Measurements from ENCODE around the gene YPEL2.
A peak's percentile ranks its signal among the peaks of the same experiment; 100 is the strongest.

Gene YPEL2

DNA sequence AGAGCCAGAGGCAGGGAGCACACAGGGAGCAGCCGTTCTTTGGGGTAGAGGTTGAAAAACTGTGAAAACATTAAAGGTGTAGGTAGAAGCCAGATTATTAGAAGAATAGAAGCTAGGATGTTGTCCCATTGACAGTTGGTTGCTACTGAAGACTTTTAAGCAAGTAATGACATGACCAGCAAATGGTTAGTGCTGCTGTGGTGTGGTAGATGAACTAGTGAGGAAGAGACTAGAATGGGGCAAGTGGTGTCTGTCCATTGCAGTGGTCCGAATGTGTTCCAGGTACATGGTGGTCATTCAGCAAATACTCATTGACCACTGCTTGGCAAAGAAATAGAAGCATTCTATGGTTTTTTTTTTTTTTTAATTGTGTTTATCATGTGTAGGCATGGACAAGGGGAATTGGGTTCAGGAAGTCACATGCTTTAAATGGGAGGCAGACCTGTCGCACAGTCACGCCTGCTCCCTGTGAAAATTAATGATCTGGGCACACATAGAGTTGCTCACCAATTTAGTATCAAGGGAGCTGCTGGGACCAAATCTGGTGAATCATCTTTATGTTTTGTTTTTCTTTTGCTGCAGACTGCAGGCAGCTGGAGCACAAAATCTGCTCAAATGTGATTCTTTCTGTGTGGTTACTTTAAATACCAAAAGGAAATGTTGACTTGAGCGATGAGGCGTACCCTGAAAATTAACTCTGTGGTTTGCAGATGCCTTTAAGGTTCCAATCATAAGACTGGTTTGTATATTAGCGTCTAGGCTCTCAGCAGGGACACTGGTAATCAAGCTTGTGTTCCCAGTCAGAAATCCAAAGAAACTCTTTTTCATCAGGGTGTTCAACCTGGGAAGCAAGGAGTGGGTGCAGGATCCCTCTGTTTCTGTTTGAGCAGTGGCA lies 30.7 kb downstream of the YPEL2 start:
- DNase-seq: no peak

DNA sequence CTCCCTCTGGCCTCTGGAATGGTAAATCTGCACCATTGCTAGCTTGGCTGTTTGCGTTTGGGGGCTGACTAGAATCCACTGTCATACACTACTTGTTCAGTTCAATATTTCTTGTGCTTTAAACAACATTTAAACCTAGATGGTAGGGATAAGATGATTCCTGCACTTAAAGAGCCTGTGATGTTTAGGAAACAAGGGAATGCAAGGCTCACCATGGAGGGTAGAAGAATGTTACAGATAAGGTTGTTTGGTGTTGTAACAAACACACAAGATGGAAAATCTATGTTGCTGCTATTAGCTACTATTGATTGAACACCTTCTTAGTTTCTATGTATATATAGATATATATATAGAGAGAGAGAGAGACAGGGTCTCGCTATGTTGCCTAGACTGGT lies 31.4 kb downstream of the YPEL2 start:
- DNase-seq: no peak

DNA sequence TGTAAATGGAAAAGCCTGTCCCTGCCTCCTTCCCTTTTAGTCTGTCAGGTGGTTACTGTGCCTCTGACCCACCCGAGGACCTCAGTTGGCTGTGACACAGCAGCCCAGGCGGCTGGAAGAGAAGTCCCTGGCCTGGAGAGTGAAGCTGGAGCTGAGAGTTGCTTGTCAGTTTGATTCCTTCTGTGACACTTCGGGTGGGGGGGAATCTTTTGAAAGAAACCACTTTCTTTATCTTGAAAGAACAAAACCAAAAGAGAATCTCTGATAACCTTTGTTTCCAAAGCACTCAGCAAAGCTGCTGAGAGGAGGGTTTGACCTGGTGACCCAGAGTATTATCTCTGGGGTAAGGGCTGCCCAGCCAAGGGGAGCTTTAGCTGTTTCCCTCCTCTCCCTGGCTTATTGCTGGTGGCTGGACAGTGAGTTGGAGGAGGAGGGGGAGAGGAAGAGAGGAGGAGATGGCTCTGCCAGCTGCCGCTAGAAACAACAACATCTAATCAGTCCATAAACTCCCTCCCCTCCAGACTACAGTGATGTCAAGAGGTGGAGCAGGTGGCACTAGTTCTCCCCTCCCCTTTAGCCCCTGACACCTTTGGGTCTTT lies 34.0 kb downstream of the YPEL2 start:
- DNase-seq: peak; percentile 82

DNA sequence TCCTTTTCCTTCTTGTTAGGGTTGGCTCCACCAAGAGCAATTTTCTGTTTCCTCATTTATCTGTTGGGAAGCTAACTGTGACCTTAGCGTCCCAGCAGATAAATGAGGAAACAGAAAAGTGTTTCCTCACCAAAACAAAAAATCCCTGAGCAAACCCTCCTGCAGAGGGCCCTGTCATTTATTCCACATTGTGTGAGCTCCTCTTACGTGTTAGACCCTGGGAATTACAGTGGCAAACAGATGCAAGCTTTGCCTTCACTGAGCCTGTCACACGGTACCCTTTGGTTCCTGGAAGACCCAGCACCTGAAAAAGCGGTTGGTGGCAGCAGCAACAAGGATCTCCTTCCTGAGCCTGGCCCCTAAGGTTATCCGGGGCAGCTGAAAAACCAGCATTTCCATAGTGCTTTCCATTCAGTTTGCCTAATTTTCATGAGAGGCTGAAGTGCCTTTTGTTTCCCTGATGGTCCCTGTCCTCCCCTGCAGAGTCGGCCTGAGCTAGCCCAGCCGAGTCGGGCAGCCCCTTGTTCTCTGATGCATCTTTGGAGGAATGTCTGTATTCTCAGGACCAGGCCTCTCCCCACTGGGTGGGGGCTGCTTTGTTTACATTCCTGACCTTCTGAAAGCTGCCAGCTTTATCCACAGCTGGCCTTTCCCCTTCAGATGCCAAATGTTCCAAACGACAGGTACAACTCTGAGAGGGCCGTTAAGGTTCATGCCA lies 34.7 kb downstream of the YPEL2 start:
- peak; percentile 99 for DNase-seq

DNA sequence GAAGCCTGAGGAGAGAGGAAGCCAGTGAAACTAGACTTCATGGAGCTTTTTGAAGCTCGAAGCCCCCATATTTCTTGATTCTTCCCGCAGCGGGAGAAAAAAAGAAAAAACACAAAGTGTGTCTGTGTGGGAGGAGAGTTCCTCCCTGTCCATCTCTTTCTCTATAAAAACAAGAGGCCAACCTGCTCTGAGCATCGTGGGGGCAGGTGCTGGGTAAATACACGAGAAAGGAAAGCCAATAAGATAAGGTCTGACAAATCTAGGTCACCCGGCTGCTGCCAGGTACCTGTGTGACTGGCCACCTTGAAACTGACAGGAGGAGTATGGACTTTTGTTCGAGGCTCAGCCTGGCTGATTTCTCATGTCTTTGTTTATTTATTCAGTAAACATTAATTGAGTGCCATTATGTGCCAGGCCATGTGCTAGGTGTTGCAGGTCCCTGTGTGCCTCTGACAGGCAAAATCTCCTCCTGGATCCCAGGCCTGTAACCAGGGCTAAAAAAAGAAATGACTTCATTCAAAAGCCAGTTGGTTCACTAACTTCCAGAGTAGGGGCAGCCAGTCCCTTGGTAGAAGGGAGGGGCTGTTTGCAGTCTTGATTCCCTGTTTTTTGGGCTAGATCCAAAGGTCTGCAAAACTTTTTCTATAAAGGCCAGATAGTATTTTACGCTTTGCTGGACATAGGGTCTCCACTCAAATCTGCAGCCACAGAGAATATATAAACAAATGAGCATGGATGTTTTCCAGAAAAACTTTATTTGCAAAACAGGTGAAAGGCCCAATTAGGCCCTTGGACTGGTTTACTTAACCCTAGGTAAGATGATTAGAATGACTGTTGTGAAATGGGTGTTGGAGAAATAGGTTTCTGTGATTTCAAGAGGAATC lies 35.6 kb downstream of the YPEL2 start:
- peak; percentile 88 for DNase-seq

DNA sequence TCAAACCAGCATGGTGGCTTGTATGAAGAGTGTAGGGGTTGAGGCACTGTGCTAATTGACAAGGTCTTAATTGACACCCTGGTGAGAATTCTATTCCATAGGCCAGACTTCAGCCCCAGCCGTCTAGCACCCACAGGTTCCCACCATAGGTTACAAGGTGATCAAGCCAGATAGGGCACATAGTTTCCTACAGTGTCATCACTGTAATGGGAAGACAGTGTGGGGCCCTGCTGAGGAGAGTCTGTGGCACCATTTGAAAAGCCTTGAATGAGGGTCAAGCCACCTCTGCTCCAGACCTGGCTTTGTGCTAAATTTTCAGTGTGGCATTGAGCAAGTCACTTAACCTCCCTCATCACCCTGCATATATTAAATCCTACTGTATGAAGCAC lies 36.2 kb downstream of the YPEL2 start:
- peak; percentile 93 for DNase-seq

DNA sequence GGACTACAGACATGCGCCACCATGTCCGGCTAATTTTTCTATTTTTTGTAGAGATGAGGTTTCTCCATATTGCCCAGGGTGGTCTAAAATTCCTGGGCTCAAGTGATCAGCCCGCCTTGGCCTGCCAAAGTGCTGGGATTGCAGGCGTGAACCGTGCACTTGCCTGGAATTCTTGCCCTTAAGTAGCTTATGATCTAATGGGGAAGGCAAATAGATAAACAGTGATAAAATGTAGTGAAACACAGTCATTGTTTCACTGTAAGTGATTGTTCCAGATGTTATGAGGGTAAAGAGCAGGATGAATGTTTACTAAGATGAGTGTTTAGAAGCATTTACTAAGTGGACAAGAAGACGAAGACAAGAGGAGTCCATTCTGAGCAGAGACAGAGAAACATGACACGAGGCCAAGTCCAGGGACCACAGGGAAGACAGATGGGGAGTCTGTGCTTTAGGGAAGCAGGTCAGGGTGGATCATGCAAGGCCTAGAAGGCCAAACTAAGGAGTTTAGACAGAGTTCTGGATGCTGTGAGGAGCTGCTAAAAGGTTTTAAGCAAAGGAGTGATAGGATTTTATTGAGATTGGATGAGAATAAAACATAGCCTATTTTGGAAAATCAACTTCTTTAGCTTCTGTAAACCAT lies 36.9 kb downstream of the YPEL2 start:
- DNase-seq: no peak

DNA sequence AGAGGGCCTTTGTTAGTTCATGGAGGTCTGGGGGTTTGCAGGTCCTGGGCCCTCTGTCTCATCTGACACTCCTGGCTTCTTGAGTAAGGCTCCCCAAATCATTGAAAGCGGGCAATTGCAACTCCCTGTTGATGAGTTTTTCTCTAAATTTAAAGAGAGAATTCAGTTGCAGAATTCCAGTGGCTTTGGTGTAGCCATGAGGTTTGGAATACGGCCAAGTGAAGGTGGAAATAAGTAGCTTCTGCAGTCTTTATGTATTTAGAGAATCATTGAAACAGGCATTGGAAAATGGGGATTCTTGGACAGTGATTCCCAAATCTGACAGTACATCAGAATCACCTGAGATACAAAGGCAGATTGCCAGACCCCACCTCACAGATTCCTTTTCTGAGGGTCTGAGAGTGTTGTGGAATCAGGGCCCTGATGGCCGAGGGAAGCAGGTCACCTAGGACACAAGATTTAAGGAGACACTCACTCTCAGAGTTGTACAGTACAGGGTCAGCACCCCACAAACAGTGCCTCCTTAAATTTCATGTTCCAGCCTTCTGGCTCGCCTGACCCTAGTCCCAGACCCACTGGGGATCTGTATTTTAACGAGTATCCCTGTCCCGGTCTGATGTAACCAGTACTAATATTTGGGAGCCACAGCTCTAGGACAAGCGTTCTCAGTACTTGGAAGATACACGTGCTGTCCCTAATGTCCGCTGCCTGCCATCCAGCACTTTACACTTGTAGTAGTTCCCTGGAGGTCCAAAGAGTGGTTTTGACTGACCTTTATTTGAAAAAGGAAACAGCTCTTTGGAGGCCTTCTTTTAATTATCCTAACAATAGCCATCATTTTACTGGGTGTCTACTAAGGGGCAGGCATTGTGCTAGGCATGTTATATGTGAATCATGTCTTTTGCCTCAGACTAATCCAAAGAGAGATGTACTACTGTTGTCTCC lies 37.8 kb downstream of the YPEL2 start:
- no peak for DNase-seq

DNA sequence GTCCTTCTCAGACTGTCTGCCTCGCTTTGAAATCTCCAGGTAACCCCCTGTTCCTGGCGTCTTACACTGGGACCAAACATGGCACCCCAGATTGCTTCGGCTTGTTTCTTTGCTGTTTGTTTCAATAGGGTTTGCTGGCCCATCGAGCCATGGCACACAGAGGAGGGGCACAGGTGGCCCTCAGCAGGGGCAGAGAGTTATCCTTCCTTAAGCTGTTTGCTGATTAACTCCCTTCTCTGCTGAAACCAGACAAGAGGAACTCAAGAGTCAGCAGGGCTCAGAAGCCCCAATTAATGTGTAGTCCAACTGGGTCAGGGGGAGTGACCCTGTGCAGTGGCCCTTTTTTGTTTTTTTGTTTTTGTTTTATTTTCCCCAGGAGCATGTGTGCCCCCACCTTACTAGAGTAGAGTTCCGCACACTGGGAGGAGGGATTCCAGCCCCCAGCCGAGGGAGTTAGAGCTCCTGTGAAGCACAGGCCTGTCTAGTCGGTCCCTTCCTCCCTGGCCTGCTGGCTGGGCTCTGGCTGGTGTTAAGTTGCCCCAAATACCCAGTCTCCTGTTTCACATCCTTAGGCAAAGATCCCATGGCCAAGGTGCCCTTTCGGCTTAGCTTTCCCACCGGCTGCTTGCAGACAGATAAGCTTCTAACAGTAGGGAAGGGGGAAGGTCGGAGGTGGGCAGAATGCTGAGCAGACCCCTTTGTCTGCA lies 39.3 kb downstream of the YPEL2 start:
- DNase-seq: peak; percentile 76

DNA sequence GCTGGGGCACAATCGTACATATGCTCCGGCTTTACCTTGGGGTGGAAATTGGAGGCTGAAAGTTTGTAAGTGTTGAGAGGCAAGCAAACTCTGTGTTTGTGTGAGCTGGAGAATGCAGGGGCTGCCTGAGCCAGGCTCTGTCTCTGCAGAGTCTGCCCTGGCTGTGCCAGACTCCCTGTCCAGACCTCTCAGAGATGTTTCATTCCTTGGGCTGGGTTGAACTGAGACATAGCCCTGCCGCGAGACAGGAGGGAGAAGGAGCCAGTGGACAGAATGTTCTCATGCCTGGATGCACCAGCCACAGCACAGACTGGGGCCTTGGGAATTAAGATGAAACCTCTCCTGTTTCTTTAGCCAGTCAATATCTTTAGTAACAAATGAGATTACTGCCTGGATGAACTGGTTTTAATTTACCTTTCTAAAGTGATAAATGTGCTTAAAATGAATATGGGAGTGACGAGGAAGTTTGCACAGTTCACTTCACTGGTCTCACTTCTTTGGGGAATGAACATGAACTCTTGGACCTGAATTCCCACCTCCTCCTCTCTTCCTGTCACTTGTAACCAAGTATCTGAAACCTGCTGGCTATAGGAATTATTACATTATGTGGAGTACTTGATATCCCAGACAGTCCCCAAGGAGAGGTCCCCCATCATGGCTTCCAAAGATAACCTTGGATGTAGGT lies 40.1 kb downstream of the YPEL2 start:
- peak; percentile 86 for DNase-seq

DNA sequence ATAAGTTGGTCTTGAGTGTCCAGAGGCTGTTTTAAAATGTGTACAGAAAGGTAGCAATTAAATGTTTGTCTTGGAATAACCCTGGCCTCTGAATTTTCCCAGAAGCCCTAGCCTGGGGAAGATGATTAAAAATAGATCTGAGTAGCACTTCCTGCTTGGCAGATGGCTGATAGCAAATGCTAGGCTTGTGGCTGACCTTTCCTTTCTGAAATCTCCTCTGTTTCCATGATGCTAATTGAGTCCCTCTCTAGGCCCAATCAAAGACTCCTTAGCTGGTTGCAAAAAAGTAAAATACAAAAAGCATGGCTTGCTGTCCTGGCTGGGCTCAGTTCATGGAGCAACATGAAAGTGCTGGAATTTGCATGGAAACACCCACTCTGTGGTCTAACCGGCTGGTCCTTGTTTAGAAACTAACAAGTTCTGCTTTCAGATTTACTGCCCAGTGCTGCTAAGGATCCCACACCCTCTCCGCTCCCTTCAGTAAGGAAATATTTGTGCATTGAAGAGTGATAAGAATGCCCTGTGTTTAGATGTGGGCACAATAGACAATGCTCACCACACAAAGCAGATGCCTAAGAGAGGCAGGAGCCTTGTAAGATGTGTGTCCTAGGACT lies 40.8 kb downstream of the YPEL2 start:
- no peak for DNase-seq

DNA sequence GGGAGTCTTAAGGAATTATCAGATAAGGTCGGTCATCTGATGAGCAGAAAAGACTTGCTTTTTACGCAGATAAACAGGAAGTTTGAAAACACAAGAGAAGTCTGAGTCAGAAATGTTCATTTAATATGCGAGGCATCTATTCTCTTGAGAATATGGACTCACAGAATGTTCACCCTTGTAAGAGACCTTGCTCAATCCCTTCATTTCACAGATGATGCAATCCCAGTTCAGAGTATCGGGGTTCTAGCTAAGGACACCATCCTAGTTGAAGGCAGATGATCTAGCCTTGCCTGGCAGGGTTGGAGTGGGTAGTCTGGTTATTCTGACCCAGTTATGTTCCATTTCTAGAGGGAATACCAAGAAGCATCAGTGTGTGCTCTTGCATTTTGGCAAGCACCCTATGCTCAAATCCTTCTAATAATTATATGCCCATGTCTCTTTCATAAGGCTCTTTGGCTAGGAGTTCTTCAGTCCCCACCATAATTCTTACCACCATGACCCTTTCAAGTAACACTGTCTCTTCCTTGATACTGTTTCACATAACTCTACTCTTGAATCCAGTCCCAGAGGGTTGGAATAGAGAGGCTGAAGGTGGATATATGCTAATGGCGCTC lies 42.5 kb downstream of the YPEL2 start:
- no peak for DNase-seq

DNA sequence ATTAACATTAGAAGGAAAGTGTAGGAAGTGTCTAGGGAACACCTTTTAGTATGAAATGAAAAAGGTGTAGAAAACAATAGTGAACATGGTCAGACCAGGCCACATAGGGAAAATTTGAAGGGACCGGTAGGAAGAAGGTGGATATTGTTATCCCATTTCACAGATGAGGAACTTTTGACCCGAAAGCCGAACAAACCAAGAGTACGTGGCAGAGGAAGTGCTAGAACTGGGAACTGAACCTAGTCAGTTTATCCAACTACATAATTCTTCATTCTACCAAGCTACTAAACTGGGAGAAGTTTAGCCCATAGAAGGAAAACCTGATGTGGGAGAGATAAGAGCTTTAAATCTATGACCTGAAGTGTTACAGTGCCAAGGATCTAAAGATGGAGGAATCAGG lies 43.2 kb downstream of the YPEL2 start:
- no peak for DNase-seq

DNA sequence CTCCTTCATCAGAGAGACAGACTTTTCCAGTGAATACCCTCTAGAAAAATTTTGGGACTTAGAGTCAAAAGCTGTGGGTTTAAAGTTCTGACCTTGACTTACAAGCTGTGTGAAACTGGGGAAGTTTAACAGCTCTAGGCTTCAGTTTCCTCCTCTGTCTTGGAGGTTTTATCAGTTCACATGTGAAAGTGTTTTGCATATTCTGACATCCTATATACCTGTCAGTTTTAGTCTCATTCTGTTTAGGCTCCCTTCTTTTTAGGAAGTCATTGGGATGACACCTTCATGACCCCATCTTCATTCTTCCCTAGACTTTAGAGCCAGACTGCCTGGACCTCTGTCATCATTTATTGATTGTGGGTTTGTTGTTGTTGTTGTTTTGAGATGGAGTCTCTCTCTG lies 44.4 kb downstream of the YPEL2 start:
- DNase-seq: no peak

DNA sequence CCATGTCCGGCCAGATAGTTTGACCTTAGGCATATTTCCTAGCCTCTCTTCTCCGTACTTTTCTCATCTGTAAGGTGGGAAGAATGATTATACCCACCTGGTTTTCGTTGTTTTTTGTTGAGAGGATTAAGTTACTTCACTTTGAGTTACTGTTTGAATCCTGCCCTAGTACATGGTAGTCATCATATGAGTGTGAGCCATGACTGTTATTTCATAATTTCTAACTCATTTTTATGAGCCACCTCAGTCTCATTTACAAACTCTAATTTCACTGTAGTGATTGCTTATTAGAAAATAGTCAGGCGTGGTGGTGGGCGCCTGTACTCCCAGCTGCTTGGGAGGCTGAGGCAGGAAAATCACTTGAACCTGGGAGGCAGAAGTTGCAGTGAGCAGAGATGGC lies 45.1 kb downstream of the YPEL2 start:
- DNase-seq: no peak

DNA sequence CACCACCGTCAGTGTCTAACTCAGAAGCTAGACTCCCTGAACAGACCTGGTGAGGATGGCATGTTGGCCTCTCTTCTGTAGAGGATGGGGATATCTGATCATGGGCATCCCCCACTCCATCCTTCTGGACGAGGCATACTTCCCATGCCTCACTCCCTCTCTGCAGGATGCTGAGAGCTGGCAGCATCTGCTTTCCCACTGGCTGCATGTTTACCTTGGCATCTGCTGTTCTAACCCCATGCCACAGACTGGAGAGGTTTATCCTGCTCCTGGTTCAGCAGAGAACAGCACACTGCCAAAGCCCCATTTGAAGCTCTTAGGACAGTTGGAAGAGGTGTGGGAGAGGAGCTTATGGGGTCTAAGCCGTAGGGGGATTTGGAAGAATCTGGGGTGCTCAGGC lies 46.0 kb downstream of the YPEL2 start:
- DNase-seq: no peak

DNA sequence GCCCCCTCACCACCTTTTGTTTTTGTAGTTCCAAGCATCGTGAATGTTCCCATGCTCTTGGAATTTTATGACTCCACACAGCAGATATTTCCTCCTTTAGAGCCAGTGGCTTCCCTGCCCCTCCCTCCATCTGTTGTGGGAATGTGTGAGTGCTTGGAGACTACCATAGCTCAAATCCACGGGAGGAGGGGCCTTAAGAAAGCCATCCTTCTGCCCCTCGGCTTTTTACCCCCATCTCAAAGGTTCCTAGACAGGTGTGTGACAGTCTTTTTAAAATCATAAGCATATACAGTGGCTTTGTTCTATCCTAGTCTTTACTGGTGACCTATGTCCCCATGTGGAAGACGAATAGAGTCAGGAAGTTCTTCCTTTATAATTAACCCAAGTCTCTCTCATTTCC lies 47.2 kb downstream of the YPEL2 start:
- peak; percentile 92 for DNase-seq

DNA sequence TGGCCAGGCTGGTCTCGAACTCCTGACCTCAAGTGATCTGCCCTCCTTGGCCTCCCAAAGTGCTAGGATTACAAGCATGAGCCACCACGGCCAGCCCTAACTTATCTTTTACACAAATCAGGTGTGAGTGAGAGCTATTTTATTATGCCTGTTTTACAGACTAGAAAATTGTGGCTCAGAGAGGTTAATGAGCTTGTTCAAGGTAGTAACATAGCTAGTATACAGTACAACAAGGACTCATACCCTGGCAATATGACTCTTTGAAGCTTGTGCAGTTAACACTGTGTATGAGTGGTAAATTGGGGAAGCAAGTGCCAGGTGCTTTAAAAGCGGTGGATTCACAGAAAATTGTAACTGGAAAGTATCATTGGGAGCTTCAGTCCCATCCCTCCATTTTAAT lies 49.0 kb downstream of the YPEL2 start:
- DNase-seq: no peak
